GM18517 (cell line): Measurements from ENCODE around the gene C1QTNF1.

Experiments
- ATAC-seq: cut with Tn5 transposase; IDR thresholded peaks from one replicate; pipeline ENCODE4 v1.9.1; 2021; ENCODE audit warnings: mild to moderate bottlenecking, moderate library complexity; ENCODE audit not compliant: unreplicated experiment

The C1QTNF1 gene, protein sequence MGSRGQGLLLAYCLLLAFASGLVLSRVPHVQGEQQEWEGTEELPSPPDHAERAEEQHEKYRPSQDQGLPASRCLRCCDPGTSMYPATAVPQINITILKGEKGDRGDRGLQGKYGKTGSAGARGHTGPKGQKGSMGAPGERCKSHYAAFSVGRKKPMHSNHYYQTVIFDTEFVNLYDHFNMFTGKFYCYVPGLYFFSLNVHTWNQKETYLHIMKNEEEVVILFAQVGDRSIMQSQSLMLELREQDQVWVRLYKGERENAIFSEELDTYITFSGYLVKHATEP

DNA sequence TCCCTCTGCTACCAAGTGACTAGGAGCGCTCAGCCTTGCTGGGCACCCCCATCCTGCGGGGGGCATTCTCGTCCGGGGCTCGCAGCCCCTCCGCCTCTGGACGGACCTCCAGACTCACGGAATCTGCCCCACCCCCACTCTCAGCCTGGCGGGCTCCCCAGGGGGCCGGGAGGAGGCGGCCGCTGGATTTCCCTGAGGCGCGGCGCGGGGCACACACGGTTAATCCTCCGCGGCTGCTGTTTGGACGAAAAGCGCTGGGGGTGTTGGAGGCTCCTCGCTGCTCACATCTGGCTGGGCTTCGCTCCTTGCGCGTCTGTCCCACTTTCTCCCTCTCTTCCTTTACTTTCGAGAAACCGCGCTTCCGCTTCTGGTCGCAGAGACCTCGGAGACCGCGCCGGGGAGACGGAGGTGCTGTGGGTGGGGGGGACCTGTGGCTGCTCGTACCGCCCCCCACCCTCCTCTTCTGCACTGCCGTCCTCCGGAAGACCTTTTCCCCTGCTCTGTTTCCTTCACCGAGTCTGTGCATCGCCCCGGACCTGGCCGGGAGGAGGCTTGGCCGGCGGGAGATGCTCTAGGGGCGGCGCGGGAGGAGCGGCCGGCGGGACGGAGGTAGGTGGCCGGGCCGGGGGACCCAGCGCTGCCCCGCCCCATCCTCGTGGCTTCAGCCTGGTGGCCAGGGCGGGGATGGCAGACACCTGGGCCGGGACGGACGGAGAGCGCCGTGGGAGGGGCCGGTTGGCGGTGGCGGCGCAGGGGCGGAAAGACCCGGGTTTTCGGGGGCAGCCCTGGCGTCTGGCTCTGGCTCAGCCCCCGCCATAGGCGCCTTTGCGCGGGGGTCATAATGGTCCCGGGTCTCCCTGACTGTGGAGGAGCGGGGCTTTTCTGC, at the start of gene C1QTNF1:
Gene C1QTNF1, plus strand, starts transcription at position 284 of the 886 bp plus-strand sequence. CDS start 19,800 bp downstream, outside the sequence.
- no peak for ATAC-seq

DNA sequence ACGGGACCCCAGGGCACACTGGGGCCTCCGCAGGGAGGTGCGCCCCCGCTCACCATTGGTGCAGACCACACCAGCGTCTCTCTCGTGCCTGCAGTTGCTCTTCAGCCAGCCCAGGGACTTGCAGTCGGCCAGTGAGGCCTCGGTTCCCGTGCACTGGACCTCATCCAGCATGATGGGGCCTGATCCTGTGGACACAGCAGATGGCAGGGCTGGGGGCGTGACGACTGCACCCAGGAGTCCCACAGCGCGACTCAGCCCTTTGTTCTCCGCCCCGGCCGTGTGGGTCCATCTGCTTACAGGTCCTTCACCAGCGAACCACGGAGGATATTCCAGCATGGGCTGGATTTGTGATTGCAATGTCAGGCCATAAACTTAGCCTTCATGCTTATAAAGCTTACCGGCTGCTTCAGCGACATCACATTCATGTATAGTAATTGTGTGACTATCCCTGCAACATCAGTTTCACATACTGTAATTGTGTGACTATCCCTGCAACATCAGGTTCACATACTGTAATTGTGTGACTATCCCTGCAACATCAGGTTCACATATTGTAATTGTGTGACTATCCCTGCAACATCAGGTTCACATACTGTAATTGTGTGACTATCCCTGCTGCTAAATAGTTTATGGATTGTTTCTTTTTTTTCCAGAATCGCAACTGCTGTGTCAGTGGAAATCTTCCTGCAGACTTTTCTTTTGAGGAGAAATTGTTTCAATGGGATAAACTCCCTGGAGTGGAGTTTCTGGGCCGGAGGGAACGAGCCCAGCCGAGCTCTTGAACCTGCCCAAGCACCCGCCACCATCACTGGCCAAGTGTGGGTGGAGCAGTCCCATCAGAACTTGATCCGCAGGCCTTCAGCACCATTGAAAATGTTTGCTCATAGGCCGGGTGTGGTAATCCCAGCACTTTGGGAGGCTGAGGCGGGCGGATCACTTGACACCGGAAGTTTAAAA, 49.1 kb upstream of the C1QTNF1 start:
- no peak for ATAC-seq

DNA sequence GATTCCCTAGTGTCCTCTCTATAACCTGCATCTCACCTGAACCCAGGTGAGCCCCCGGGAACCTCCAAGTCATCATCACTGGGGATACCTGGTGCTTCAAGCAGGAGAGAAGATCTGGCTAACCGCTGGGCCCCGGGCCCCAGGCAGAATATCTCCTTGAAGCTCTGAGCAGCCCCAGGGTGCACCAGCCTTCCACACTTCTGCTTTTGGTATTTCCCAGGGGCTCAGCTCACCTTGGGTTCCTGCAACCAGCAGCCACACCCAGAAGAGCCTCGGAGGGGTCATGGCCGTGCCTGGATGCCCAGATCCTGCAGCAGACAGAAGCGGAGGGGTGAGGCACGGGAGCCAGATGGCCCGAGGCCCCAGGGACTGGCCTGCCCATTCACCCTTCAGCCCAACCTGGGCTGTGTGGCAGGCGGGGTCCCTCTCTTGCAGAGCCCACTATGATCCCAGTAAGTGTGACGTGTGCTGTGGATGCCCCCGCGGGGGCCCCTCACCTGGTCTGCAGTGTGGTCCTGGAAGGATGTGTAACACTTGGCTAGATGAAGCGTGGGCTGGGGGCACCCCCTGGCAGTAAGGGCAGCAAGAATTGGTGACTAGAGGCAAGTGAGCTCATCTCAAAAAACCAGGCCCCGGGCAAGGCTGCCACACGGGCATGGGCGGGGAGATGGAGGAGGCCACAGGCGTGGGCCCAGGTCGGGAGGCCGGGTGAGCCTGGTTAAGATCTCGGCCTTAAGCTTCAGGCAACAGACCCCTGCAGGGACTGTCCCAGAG, 46.9 kb upstream of the C1QTNF1 start:
- ATAC-seq, result no peak

DNA sequence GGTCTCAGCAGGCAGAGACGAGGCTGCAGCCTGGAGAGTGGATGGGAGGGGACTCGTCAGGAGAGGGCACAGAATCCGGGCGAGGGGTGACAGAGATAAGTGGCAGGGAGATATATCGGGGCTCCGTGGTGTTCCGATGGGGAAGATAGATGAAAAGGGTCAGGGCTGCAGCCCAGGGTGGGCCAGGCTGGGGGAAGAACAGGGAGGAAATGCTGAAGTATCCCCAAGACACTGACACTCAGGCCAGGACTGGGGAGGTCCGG, 46.4 kb upstream of the C1QTNF1 start:
- no peak for ATAC-seq

DNA sequence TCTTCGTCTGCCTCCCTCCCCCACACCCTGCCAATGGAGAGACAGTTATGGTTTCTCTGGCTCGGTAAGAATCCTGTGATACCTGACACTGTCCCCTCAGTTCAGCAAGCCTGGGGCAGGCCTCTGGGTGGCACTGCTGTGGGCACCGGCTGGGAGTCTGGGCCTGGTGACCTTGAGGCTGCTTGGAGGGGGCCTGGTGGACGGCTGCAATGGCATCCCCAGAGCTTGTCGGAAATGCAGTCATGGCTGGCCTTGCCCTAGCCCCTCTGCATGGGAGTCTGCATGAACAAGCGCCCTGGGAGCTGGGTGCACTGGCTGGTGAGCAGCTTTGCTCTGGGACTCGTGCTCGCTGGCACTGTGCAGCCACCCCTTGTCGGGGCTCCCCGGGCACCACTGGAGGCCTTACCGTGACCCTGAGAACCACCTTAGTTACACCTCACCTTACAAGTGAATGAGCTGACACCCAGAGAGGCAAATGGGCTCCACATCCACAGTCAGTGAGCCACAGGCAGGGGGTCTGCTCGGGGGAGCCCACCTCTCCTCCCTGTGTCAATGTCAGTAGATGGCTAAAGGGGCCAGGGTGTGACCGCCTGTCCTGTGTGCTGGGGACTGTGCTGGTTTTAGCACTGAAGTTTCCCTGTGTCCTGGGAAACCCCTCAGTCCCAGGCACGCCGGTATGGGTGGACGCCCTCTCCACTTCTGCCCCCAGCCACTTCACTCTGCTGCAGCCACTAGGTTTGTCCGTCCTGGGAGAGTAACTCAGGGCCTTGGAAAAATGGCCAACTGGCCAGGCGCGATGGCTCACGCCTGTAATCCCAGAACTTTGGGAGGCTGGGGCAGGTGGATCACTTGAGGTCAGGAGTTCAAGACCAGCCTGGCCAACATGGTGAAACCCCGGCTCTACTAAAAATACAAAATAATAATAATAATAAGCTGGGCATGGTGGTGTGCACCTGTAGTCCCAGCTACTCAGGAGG, 45.7 kb upstream of the C1QTNF1 start:
- no peak for ATAC-seq

DNA sequence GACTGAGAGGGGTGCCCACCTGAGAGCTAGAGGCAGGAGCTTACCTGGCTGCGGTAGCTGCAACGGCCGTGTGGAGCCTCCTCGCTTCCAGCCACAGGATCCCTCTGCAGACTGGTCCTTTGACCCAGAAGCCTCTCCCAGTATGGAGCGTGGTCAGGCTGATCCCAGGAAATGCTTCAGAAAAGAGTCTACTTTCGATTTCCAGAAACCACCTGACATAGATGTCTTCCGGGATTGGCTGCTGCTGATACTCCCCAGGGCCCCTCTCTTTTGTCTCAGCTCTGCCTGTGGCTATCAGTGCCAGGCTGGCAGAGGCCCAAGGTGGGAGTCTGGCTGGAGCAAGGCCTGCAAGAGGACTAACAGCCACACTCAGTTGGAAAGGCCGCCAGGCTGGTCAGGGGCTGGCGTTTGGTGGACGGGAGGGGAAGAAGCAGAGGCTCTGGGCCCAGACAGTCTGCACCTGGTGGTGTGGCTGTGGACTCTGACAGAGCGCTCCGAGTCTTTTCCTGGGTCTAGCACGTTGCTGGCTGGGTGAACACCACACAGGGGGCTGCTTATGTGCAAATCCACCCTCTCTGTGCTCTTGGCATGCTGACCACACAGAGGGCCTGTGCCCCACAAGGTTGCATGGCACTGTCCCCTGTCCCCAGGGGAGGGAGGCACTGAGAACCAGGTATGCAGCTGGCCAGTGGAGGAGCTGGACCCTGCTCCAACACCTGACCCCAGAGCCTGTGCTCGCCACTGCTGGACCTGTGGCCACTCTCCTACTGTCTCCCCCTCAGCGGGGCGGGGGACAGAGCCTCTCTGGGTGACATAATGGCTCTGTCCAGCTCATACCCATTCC, 44.0 kb upstream of the C1QTNF1 start, which contains the start of gene LGALS3BP:
Gene LGALS3BP, minus strand, starts transcription at position 144 of the 844 bp plus-strand sequence. CDS start 2,732 bp downstream, outside the sequence.
- no peak for ATAC-seq

DNA sequence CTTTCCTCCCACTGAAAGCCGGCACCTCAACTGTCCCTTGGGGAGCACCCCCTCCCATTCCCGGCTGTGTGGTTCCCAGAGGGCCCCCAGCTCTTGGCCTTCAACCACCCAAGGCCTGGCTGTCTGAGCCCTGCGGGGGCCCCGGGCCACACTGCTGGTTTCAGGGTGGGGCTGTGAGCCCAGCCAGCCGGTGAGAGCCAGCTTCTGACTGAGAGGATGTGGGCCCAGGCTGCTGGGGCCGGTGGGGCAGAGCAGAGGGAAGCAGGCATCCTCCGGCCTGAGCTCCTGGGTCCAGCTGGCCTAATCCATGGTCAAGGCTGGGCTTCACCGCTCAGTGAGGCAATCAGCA, 43.4 kb upstream of the C1QTNF1 start:
- no peak for ATAC-seq

DNA sequence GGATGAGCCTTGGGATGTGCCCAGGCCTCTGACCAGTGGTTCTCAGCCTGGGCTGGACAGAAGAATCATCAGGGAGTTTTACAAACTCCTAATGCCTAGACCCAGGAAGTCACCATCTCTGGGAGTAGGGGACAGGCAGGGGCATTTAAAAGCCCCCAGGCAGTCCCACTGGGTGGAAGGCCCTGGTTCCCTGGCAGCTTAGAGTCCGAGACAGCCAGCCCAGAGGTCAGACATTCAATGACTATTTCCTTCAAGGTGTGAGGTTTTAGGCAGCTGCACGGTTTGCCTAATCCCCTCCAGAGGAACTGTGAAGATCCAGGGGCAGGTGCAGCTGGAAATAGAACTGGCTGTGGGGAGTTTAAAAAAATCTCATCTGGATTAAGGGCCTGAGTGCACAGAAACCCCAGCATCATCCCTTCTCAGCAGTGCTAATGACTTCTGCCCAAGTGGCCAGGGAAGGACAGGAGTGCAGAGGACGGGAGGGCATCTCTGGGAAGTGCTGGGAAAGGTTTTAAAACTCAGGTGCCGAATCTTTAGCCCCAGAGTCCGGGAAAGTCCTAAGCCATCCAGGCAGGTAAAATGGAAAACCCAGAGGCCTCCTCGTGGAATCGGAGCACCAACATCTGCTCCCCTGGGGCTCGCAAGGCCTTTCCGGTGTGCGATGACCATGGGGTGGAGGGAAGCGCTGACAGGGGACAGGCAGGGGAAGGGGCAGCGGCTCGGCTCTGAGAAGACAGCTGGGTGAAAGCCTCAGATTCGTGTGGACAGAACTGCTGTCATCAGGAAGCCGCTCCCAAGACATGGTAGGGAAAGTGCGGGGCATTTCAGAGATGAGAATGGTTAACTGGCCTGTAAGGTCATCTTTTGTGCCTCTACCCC, 42.7 kb upstream of the C1QTNF1 start:
- ATAC-seq, result no peak

DNA sequence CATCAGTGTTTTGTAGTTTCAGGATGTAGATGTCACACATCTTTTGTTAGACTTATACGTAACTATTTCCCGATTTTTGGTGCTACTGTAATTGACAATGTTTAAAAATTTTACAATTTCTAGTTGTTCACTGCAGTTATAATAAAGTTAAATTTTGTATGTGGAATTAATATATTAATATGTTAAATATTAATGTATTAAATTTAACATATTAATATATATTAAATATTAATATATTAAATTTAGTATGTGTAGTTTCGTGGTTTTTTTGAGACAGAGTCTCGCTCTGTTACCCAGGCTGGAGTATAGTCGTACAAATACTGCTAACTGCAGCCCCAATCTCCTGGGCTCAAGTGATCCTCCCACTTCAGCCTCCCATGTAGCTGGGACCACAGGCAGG, 38.6 kb upstream of the C1QTNF1 start:
- no peak for ATAC-seq

DNA sequence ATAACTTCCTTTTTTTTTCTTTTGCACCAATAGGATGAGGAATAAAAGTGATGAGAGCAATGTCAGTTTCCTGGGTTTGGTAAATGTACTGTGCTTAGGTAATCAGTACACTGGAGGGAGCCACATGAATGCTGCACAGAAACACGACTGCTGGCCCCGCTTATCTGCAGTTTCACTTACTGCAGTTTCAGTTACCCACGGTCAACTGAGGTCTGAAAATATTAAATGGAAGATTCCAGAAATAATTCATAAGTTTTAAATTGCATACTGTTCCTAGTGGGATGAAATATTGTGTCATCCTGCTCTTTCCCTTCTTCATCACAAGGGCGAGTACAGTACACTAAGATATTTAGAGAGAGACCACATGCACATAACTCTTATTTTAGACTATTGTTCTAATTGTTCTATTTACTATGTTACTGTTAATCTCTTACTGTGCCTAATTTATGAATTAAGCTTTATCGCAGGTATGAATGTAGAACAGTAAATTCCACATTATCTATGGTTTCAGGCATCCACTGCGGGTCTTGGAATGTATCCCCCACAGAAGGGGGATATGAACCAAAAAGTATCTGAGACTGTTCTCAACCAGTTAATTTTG, 37.8 kb upstream of the C1QTNF1 start:
- ATAC-seq, result no peak

DNA sequence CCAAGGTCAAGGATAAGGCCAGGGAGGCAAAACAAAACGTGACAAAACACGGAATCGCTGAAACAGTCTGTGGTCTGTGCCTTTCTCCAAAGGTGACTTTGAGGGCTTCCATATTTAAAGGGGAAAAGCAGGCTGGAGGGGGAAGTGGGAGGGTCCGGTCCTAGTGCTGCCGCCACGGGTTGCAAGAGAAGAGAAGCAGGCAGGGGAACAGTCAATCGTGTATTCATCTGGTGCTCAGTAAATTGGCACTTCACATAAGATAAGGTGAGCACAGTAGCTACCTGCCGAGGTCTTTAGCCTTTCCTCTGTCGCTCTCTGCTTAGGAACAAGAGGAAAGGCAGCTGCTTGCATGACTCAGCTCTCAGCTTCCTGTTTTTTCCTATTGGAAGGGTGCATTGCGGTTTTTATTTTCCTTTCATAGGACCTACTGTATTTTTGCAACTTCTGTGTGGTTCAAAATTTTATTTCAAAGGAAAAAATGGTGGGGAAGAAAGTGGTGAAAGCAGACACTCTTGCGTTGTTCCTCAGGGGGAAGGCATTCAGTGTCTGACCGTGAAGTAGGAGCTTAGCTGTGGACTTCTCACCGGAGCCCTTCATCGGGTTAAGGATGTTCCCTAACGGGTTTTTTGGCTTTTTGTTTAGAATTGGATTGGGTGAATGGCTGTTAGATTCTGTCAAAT, 37.2 kb upstream of the C1QTNF1 start:
- no peak for ATAC-seq

DNA sequence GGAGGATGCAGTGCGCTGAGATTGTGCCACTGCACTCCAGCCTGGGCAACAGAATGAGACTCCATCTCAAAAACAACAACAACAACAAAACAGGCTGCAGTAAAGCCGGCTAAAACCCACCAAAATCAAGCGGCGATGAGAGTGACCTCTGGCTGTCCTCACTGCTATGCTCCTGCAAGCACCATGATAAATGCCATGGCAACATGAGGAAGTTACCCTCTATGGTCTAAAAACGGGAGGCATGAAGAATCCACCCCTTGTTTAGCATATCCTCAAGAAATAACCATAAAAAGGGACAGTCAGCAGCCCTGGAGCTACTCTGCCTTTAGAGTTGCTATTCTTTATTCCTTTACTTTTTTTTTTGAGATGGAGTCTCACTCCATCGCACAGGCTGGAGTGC, 35.8 kb upstream of the C1QTNF1 start:
- no peak for ATAC-seq

DNA sequence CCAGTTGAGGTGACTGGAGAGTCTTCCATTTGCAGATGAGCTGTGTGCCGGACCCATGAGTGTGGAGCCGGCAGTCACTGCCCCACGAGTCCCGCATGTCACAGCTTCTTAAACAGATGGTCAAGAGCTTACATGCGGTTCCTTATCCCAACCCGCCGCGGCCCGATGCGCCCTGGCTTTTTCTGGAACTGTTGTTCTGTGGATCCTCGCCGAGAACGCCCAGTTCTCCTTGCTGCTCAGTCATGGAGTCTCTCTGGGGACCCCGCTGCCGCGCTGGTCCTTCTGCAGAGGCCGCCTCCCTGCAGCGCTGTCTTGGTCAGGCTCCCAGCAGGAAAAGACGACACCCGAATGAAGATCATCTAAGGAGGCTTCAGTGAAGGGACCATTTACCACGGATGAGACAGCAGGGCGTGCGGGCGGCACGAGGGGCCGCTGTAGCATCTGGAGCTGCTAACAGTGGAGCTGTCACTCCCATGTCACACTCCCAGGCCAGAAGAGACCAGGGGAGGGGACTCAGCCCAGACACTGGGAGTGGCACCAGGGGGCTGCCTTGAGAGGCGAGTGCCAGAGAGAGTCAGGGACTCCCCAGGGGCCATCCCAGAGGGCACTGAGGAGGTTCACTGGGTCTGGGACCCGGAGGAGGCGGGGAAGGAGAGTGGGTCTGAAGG, 33.5 kb upstream of the C1QTNF1 start:
- no peak for ATAC-seq

DNA sequence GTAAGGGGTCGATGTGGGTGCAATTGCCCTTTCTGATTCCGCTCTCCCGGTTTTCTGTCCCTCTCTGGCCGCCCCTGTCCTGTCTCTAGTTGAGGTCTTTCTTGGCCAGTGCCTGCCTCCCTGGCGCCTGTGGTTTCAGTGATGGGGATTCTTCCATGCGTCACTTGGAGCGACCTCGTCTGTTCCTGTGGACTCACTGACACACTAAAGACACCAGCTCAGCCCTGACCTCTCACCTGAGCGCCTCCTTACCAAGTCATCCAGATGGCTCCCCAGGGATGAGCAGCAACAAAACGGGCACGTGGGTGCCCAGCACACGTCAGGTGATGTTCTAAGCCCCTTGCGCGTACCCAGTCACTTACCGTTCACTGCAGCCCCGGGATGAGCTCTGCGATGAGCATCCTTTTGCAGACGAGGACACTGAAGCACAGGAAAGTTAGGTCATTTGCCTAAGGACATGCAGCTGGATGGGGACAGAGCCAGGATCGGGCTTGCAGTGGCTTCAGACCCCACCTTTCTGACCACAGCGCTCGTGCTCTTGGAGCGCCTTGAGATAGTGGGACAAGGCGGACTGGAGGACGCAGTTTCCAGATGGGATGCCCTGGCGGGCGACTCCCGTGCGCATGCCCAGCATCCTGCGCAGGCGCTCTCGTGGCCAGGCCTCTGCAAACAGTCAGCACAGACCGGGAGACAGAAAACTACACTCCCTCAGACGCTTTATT, 32.8 kb upstream of the C1QTNF1 start:
- no peak for ATAC-seq

DNA sequence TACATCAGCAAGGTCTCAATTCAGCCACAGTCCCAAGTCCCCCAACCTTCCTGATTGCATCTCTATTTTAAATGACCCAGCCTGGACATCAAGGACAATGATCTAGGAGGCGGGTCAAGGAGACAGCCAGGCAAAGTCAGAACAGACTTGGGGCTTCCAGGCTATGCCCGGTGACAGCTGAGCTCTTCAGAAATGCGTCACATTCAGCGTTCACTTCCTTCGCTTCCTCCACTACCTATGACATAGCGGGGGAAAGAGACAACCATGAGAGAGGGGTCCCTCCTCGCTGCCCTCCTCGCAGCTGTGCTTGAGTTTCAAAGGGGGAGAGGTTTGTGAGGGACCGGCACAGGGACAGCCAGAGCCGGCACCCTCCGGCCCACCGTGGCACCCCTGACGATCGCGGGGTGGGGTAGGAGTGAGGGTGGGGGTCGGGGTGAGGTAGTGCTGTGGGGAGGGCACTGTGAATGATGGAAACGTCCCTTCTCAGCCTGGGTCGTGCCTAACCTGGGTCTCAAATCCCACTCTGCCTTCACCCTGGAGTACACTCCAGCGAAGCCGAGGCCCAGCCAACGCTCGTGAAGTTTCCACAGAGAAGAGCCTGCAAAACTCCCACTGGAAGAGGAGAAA, 31.9 kb upstream of the C1QTNF1 start:
- no peak for ATAC-seq
